ENCODE measurements around the gene RCN1. TPM values are rescaled to one million over a fixed set of nuclear protein-coding genes. Genes with fewer than 3 reads are reported as not detected.

Gene RCN1
- total RNA-seq, 4 donors from 2014 or later, result 15.0 to 34.9 (median 20.0) TPM

DNA sequence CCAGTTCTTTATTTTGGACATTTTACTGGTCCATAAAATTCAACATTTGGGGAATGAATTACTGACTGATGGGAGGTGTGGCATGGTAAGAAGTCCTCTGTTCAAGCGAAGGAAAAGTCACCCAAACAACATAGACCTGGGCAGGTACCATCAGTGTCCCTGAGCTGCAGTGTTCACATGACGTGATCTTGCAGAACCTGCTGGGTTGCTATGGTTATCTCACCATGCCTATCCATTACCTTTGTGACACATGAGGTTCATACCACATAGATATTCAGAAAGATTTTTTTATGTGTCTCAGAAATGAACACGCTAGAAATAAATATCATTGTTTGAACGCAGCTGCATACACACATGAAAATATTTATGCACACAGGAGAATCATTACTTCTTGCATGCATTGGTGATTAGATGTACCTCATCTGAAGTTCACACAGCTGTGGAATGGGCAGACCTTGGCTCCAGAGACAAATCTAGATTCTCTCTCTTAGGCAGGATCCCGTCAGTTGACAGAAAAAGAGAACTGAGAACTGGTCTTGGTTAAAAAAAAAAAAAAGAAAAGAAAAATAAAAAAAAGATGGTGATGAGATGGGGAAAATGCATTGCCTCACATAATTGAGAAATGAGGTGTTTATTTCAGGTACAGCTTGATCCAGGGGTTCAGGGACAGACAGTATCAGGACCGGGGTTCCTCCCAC lies 21.4 kb upstream of the RCN1 start:
- Histone ChIP-seq H3K9me3 (no peaks in the 10 kb centered on the region), H3K27ac (no peak overlapping the region), H3K36me3 (no peaks in the 10 kb centered on the region), H3K4me3 (no peak overlapping the region), H3K4me1 (no peaks in the 10 kb centered on the region), H3K27me3 (peaks cover 0 to 58% (median 2%) of the 10 kb centered on the region in 4 donors)
- WGBS, 2 donors, result 42 to 55% methylated on average over 6 of the region's 6 CpGs
- DNase-seq, result no peak
- TF ChIP-seq, protein P1, sequence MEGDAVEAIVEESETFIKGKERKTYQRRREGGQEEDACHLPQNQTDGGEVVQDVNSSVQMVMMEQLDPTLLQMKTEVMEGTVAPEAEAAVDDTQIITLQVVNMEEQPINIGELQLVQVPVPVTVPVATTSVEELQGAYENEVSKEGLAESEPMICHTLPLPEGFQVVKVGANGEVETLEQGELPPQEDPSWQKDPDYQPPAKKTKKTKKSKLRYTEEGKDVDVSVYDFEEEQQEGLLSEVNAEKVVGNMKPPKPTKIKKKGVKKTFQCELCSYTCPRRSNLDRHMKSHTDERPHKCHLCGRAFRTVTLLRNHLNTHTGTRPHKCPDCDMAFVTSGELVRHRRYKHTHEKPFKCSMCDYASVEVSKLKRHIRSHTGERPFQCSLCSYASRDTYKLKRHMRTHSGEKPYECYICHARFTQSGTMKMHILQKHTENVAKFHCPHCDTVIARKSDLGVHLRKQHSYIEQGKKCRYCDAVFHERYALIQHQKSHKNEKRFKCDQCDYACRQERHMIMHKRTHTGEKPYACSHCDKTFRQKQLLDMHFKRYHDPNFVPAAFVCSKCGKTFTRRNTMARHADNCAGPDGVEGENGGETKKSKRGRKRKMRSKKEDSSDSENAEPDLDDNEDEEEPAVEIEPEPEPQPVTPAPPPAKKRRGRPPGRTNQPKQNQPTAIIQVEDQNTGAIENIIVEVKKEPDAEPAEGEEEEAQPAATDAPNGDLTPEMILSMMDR (IDR thresholded peaks at IDR 0.05), result no peak
- intact Hi-C loops (cut with DNase I), result no loop called here

DNA sequence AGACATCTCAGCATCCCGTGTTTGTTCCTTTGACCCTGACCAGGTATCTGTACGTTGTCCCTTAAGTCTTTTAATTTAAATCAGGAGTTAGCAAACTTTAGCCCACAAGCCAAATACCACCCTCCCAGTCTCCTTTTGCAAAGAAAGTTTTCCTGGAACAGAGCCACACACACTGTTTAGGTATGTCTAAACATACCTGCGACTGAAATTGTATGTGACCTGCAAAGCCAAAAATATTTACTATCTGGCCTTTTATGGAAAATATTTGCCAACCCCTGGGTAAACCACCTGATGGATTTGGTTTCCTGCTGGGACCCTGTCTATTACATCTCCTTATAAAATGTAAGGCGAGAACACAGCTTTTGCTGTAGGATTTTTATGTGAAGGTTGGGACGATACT lies 20.2 kb upstream of the RCN1 start:
- intact Hi-C loops (cut with DNase I), result no loop called here
- 55 to 64% methylated on average over 5 of the region's 5 CpGs for WGBS, 2 donors
- Histone ChIP-seq H3K27me3 (peaks cover 0 to 56% (median 2%) of the 10 kb centered on the region in 4 donors), H3K9me3 (no peaks in the 10 kb centered on the region), H3K36me3 (no peaks in the 10 kb centered on the region), H3K27ac (no peak overlapping the region), H3K4me3 (no peak overlapping the region), H3K4me1 (no peaks in the 10 kb centered on the region)
- no peak for DNase-seq
- TF ChIP-seq POLR2A (IDR thresholded peaks at IDR 0.05), result no peak
- TF ChIP-seq, protein P1 (IDR thresholded peaks at IDR 0.05), result no peak

DNA sequence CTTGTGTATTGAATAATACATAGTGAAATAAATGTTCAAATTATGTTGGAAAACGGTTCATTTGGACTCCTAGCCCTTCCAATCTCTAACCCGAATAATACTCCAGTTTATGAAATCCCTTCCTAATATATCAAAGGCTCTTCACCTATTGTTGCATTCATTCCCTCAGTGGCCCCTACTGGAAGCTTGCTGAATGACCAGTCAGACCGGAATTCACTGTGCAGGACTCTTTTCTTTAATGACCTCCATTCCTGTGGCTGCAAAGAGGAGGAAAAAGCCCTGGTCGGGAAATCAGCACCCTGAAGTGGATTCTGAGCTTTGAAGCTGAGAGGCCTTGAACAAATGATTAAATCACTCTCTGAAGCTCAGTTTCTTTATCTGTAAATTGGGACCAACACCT lies 19.1 kb upstream of the RCN1 start:
- 32 to 38% methylated on average over 4 of the region's 4 CpGs for WGBS, 2 donors
- intact Hi-C loops (cut with DNase I), result no loop called here
- no peak for TF ChIP-seq POLR2A (IDR thresholded peaks at IDR 0.05)
- TF ChIP-seq, protein P1 (IDR thresholded peaks at IDR 0.05), result peak in 1 of 6 experiments; percentile 7
- no peak for DNase-seq
- Histone ChIP-seq H3K36me3 (no peaks in the 10 kb centered on the region), H3K9me3 (no peaks in the 10 kb centered on the region), H3K4me3 (no peak overlapping the region), H3K27ac (no peak overlapping the region), H3K4me1 (no peaks in the 10 kb centered on the region), H3K27me3 (peaks cover 0 to 57% (median 2%) of the 10 kb centered on the region in 4 donors)

DNA sequence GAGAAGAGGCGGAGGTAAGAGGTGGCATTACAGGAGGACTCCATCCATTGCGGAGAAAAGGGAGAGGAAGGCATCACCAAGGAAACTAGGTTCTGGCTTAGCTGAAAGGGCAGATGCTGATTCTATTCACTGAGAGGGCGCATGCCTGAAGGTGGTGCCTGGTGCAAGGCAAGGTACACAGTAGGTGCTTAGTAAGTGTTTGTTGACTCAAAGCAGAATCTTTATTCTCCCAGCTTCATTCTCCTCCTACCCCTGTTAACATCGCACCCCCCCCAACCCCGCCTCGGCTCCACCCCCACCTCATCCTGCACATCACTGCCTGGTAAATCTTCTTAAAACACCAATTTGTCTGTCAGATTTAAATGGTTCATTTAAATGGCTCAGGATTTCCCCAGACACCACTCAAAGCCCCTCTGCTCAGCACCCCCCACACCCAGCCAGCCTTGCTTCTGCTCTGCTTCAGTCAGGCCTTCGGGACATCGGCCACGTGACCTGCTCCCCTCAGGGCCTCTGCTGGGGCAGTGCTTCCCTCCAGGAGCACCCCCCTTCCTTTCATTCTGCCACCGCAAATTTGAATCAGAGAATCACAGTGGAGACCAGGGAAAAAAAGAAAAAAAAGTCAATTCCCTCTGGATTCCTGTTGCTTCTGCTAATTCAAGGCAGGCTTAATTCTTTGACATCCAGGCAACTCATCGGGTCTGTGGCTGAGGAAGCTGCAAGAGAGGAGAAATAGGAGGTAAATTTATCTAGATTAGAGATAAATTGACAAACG lies 17.8 kb upstream of the RCN1 start:
- no peak overlapping the region for H3K27ac ChIP-seq
- no peak overlapping the region for H3K4me3 ChIP-seq
- no peak for TF ChIP-seq POLR2A (IDR thresholded peaks at IDR 0.05)
- TF ChIP-seq, protein P1 (IDR thresholded peaks at IDR 0.05), result no peak
- intact Hi-C loops (cut with DNase I), result no loop called here
- WGBS, 2 donors, result 47 to 61% methylated on average over 11 of the region's 12 CpGs
- H3K4me1 ChIP-seq, result no peaks in the 10 kb centered on the region
- H3K9me3 ChIP-seq, result no peaks in the 10 kb centered on the region
- DNase-seq, result no peak
- H3K36me3 ChIP-seq, result no peaks in the 10 kb centered on the region
- peaks cover 0 to 48% (median 2%) of the 10 kb centered on the region in 4 donors for H3K27me3 ChIP-seq

DNA sequence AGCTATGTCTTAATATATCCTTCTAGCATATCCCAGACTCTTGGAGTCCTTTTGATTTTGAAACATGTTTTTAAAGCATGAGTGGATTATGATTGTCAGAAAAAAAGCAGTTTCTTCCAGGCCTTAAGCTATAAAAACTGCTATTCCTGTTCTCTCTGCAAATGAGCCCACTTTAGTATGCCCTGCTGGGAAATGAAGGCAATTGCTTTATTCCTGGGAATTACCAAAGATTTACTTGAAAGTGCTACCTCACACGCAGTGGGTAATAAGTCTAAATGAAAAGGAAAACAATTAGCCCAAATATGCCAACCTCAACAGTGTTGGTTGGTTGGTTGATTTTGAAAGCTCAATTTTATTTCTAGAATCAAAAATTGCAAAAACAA lies 17.2 kb upstream of the RCN1 start:
- no peaks in the 10 kb centered on the region for H3K36me3 ChIP-seq
- intact Hi-C loops (cut with DNase I), result no loop called here
- TF ChIP-seq, protein P1 (IDR thresholded peaks at IDR 0.05), result no peak
- TF ChIP-seq POLR2A (IDR thresholded peaks at IDR 0.05), result no peak
- H3K27me3 ChIP-seq, result peaks cover 0 to 42% (median 2%) of the 10 kb centered on the region in 4 donors
- no peak overlapping the region for H3K27ac ChIP-seq
- no peak for DNase-seq
- no peaks in the 10 kb centered on the region for H3K9me3 ChIP-seq
- H3K4me3 ChIP-seq, result no peak overlapping the region
- no peaks in the 10 kb centered on the region for H3K4me1 ChIP-seq
- 81 to 85% methylated on average over 1 of the region's 1 CpG for WGBS, 2 donors

Data from esophagus squamous epithelium (tissue), 5 donors.